Activated T-helper 9 cell treated with anti-CD3 and anti-CD28 coated beads, Interleukin-2, amount 50 U/mL, for 16 hours (primary cell): Measurements from ENCODE around the gene SLC12A8.
A peak's percentile ranks its signal among the peaks of the same experiment; 100 is the strongest.

Experiments used
- DNase-seq: peaks from one replicate; pipeline ENCODE4 v3.0.0-alpha.2; 2020; ENCODE audit warnings: low read depth

The SLC12A8 gene

GRCh38 chr3:125154110-125154509 is 58.4 kb downstream of the SLC12A8 start:
- DNase-seq, result no peak

GRCh38 chr3:125152951-125153350 is 59.6 kb downstream of the SLC12A8 start:
- no peak for DNase-seq

- DNase-seq, result no peak
Measured at GRCh38 chr3:125151916-125152315, 60.6 kb downstream of the SLC12A8 start.

- no peak for DNase-seq
Measured at GRCh38 chr3:125151442-125151817, 61.1 kb downstream of the SLC12A8 start.

- DNase-seq, result peak; percentile 20
Measured at GRCh38 chr3:125150525-125151441, 61.8 kb downstream of the SLC12A8 start.

- no peak for DNase-seq
Measured at GRCh38 chr3:125149462-125149861, 63.1 kb downstream of the SLC12A8 start.

- DNase-seq, result no peak
Measured at GRCh38 chr3:125148836-125149235, 63.7 kb downstream of the SLC12A8 start.

- DNase-seq, result no peak
Measured at GRCh38 chr3:125148016-125148812, 64.3 kb downstream of the SLC12A8 start.

GRCh38 chr3:125147491-125147820 is 65.1 kb downstream of the SLC12A8 start:
- DNase-seq, result no peak

- DNase-seq, result no peak
Measured at GRCh38 chr3:125146626-125147490, 65.7 kb downstream of the SLC12A8 start.

GRCh38 chr3:125145751-125146475 is 66.6 kb downstream of the SLC12A8 start:
- no peak for DNase-seq

GRCh38 chr3:125144653-125145314 is 67.8 kb downstream of the SLC12A8 start:
- DNase-seq, result no peak

GRCh38 chr3:125143982-125144652 is 68.4 kb downstream of the SLC12A8 start:
- DNase-seq, result no peak

- no peak for DNase-seq
Measured at GRCh38 chr3:125143538-125143937, 69.0 kb downstream of the SLC12A8 start.

GRCh38 chr3:125142940-125143339 is 69.6 kb downstream of the SLC12A8 start:
- no peak for DNase-seq

- no peak for DNase-seq
Measured at GRCh38 chr3:125142420-125142778, 70.1 kb downstream of the SLC12A8 start.

- DNase-seq, result peak; percentile 53
Measured at GRCh38 chr3:125141596-125142419, 70.7 kb downstream of the SLC12A8 start.

GRCh38 chr3:125140818-125141595 is 71.5 kb downstream of the SLC12A8 start:
- DNase-seq, result no peak
